ENCODE data around the gene MPL. TPM values are rescaled to one million over a fixed set of nuclear protein-coding genes. Genes with fewer than 3 reads are reported as not detected.

The MPL gene
- total RNA-seq, 1 experiment from 2014 or later = not detected

- no peak for DNase-seq (ENCODE audit: low read depth)
Observed at GRCh38 chr1:43305926-43306687, 31.5 kb upstream of the MPL start.

GRCh38 chr1:43306688-43307457 is 30.7 kb upstream of the MPL start:
- no peak for DNase-seq (ENCODE audit: low read depth)

GRCh38 chr1:43307458-43308158 is 30.0 kb upstream of the MPL start:
- no peak for DNase-seq (ENCODE audit: low read depth)

- DNase-seq (ENCODE audit: low read depth) = no peak
Observed at GRCh38 chr1:43308635-43309404, 28.8 kb upstream of the MPL start.

GRCh38 chr1:43309405-43310025 is 28.1 kb upstream of the MPL start:
- DNase-seq (ENCODE audit: low read depth) = peak; percentile 29

GRCh38 chr1:43311521-43311920 is 26.1 kb upstream of the MPL start:
- DNase-seq (ENCODE audit: low read depth) = no peak

- DNase-seq (ENCODE audit: low read depth) = no peak
Observed at GRCh38 chr1:43312212-43312623, 25.4 kb upstream of the MPL start.

- no peak for DNase-seq (ENCODE audit: low read depth)
Observed at GRCh38 chr1:43312663-43313515, 24.7 kb upstream of the MPL start.

- no peak for DNase-seq (ENCODE audit: low read depth)
Observed at GRCh38 chr1:43313771-43314170, 23.8 kb upstream of the MPL start.

GRCh38 chr1:43314233-43314632 is 23.4 kb upstream of the MPL start:
- no peak for DNase-seq (ENCODE audit: low read depth)

GRCh38 chr1:43315481-43315880 is 22.1 kb upstream of the MPL start:
- DNase-seq (ENCODE audit: low read depth) = no peak

GRCh38 chr1:43315963-43316737 is 21.5 kb upstream of the MPL start:
- no peak for DNase-seq (ENCODE audit: low read depth)

- no peak for DNase-seq (ENCODE audit: low read depth)
Observed at GRCh38 chr1:43316738-43317520, 20.7 kb upstream of the MPL start.

- no peak for DNase-seq (ENCODE audit: low read depth)
Observed at GRCh38 chr1:43317817-43318471, 19.7 kb upstream of the MPL start.

GRCh38 chr1:43318831-43319230 is 18.8 kb upstream of the MPL start:
- DNase-seq (ENCODE audit: low read depth) = no peak

- DNase-seq (ENCODE audit: low read depth) = no peak
Observed at GRCh38 chr1:43319288-43319687, 18.3 kb upstream of the MPL start.

- DNase-seq (ENCODE audit: low read depth) = no peak
Observed at GRCh38 chr1:43319766-43320165, 17.9 kb upstream of the MPL start.

Measured in HT1080 (cell line).